Measurements from ENCODE around the gene ZGLP1.

Gene ZGLP1

GRCh38 chr19:10329555-10329954 lies 19.9 kb upstream of the ZGLP1 start:
- Histone ChIP-seq H3K27ac (no peak overlapping the region), H3K4me3 (no peak overlapping the region)

- no peak overlapping the region for H3K27ac ChIP-seq
- no peak overlapping the region for H3K4me3 ChIP-seq
Observed at GRCh38 chr19:10328558-10329429, 19.2 kb upstream of the ZGLP1 start.

- Histone ChIP-seq H3K4me3 (no peak overlapping the region), H3K27ac (no peak overlapping the region)
Observed at GRCh38 chr19:10327793-10328192, 18.2 kb upstream of the ZGLP1 start.

GRCh38 chr19:10325732-10326131 lies 16.1 kb upstream of the ZGLP1 start:
- Histone ChIP-seq H3K4me3 (no peak overlapping the region), H3K27ac (no peak overlapping the region)

- Histone ChIP-seq H3K4me3 (no peak overlapping the region), H3K27ac (no peak overlapping the region)
Observed at GRCh38 chr19:10321874-10322835, 12.5 kb upstream of the ZGLP1 start.

- no peak overlapping the region for H3K27ac ChIP-seq
- no peak overlapping the region for H3K4me3 ChIP-seq
Observed at GRCh38 chr19:10321417-10321797, 11.8 kb upstream of the ZGLP1 start.

- Histone ChIP-seq H3K4me3 (no peak overlapping the region), H3K27ac (no peak overlapping the region)
Observed at GRCh38 chr19:10320602-10321416, 11.2 kb upstream of the ZGLP1 start.

- Histone ChIP-seq H3K27ac (no peak overlapping the region), H3K4me3 (no peak overlapping the region)
Observed at GRCh38 chr19:10318807-10319682, 9.4 kb upstream of the ZGLP1 start.

- no peak overlapping the region for H3K4me3 ChIP-seq
- no peak overlapping the region for H3K27ac ChIP-seq
Observed at GRCh38 chr19:10317857-10318462, 8.3 kb upstream of the ZGLP1 start.

- H3K27ac ChIP-seq = no peak overlapping the region
- H3K4me3 ChIP-seq = no peak overlapping the region
Observed at GRCh38 chr19:10317045-10317856, 7.6 kb upstream of the ZGLP1 start.

- Histone ChIP-seq H3K27ac (peak overlapping the region in 14 of 21 experiments; percentile 61 to 88 (median 82)), H3K4me3 (peak overlapping the region in 4 of 7 experiments; percentile 70 to 98 (median 92))
Observed at GRCh38 chr19:10316229-10317044, 6.8 kb upstream of the ZGLP1 start.

GRCh38 chr19:10315335-10316214 lies 6.0 kb upstream of the ZGLP1 start, which contains the start of gene FDX2:
TSS of gene FDX2 (minus strand) at chr19:10316015. CDS start at chr19:10315996, 19 bp downstream.
- Histone ChIP-seq H3K4me3 (peak within 1 kb of the TSS; percentile 68 to 98 (median 89)), H3K27ac (peak within 1 kb of the TSS in 20 of 21 experiments; percentile 41 to 88 (median 74))

GRCh38 chr19:10306327-10306726 lies 3.3 kb downstream of the ZGLP1 start:
- H3K4me3 ChIP-seq = no peak overlapping the region

GRCh38 chr19:10305139-10305806 lies 4.3 kb downstream of the ZGLP1 start:
- H3K27ac ChIP-seq = peak overlapping the region in 9 of 21 experiments; percentile 2 to 65 (median 47)
- H3K4me3 ChIP-seq = no peak overlapping the region

More at GRCh38 chr19:10306327-10306726, 3.3 kb downstream of the ZGLP1 start:
- H3K27ac ChIP-seq = no peak overlapping the region

Data from skin epidermis (tissue), 12 donors.